PC-3 (cell line): ENCODE results near the gene PTPRS. TPM values are rescaled to one million over a fixed set of nuclear protein-coding genes. Genes with fewer than 3 reads are reported as not detected.
A peak's percentile ranks its signal among the peaks of the same experiment; 100 is the strongest.

Experiments used
- ATAC-seq: fragments of 200-7000 bp; cut with Tn5 transposase; 2 replicates; pipeline ENCODE4 v1.9.1; 2020; ENCODE audit warnings: mild to moderate bottlenecking, moderate library complexity
- BruUV-seq: library from RNA; stranded (reverse); fragments of 400-500 nt; replicated peaks from 2 replicates; lab custom pipeline; 2021; lab: Mats Ljungman, UMichigan
- CTCF ChIA-PET: fragments of 300-600 bp; sonication (Branson Sonifier 250); formaldehyde crosslinking; loops from one replicate; lab custom pipeline; 2022; ENCODE audit warnings: antibody characterized with exemption; lab: Charles Lee
- POLR2A ChIA-PET: fragments of 300-600 bp; sonication (Branson Sonifier 250); formaldehyde crosslinking; loops from one replicate; lab custom pipeline; 2022; ENCODE audit warnings: antibody characterized with exemption; ENCODE audit not compliant: unreplicated experiment; lab: Charles Lee
- DNase-seq: peaks from one replicate; pipeline ENCODE4 v3.0.0-alpha.2; 2015
- H2AFZ ChIP-seq: fragments of 300-600 bp; sonication (generic); 2 replicates; pipeline ENCODE4 v1.6.0; 2016; ENCODE audit warnings: antibody characterized with exemption, low read length
- H3F3A ChIP-seq: fragments of 300-600 bp; sonication (generic); one replicate; pipeline ENCODE4 v1.6.0; 2017; ENCODE audit warnings: antibody characterized with exemption, low read length, control low read depth, mild to moderate bottlenecking; ENCODE audit not compliant: unreplicated experiment
- H3K27ac ChIP-seq: fragments of 300-600 bp; sonication (generic); 2 replicates; pipeline ENCODE4 v1.5.1; 2016; ENCODE audit warnings: mild to moderate bottlenecking, low read length
- H3K27me3 ChIP-seq: fragments of 300-600 bp; sonication (generic); 2 replicates; pipeline ENCODE4 v1.6.1; 2016; ENCODE audit warnings: low read length, mixed read lengths
- H3K36me3 ChIP-seq: fragments of 300-600 bp; sonication (generic); 2 replicates; pipeline ENCODE4 v1.6.1; 2016; ENCODE audit warnings: low read depth, mixed run types, low read length, mixed read lengths
- H3K4me1 ChIP-seq: fragments of 300-600 bp; sonication (generic); 2 replicates; pipeline ENCODE4 v1.5.1; 2016; ENCODE audit warnings: low read length; ENCODE audit not compliant: insufficient read depth
- H3K4me2 ChIP-seq: fragments of 300-600 bp; sonication (generic); 2 replicates; pipeline ENCODE4 v1.6.0; 2016; ENCODE audit warnings: low read length
- H3K4me3 ChIP-seq: fragments of 300-600 bp; sonication (generic); 2 replicates; pipeline ENCODE4 v1.5.1; 2016; ENCODE audit warnings: mild to moderate bottlenecking, low read length, mixed read lengths
- H3K79me2 ChIP-seq: fragments of 300-600 bp; sonication (generic); 2 replicates; pipeline ENCODE4 v1.6.1; 2017; ENCODE audit warnings: low read length, mixed read lengths
- H3K9ac ChIP-seq: fragments of 300-600 bp; sonication (generic); 2 replicates; pipeline ENCODE4 v1.6.0; 2016; ENCODE audit warnings: mild to moderate bottlenecking, low read length
- H3K9me2 ChIP-seq: fragments of 300-600 bp; sonication (generic); replicated peaks from 2 replicates; pipeline ENCODE4 v1.6.1; 2016; ENCODE audit warnings: mixed run types, low read length, mixed read lengths
- H3K9me3 ChIP-seq: fragments of 300-600 bp; sonication (generic); 2 replicates; pipeline ENCODE4 v1.6.1; 2016; ENCODE audit warnings: low read length, mixed read lengths
- H4K20me1 ChIP-seq: fragments of 300-600 bp; sonication (generic); 2 replicates; pipeline ENCODE4 v1.6.1; 2016; ENCODE audit warnings: low read length, mixed read lengths
- CTCF ChIP-seq: fragments of 300-600 bp; sonication (generic); conservative IDR thresholded peaks from 2 replicates; pipeline ENCODE4 v1.5.1; 2017; ENCODE audit warnings: antibody characterized with exemption, low read depth, mild to moderate bottlenecking, low read length
- EZH2 ChIP-seq: fragments of 300-600 bp; sonication (generic); IDR thresholded peaks from one replicate; pipeline ENCODE4 v1.6.1; 2017; ENCODE audit warnings: antibody characterized with exemption, mild to moderate bottlenecking, low read length; ENCODE audit not compliant: unreplicated experiment
- EZH2phosphoT487 ChIP-seq: fragments of 300-600 bp; sonication (generic); IDR thresholded peaks from 2 replicates; pipeline ENCODE4 v1.6.1; 2018; ENCODE audit warnings: mild to moderate bottlenecking, antibody characterized with exemption, low read length, borderline replicate concordance
- intact Hi-C: fragments of 100-400 bp; cut with micrococcal nuclease; formaldehyde crosslinking; loops from 2 replicates; pipeline ENCODE4 v1.9.0; 2023
- total RNA-seq: library from RNA; depleted of rRNA; stranded (reverse); fragments of >200 nt; gene quantifications from 2 replicates; pipeline ENCODE4 v1.2.3, GENCODE V29; 2014

The PTPRS gene
- total RNA-seq, 1 experiment from 2014 or later: 106 TPM

- CTCF ChIA-PET: no interaction called here
- no TSS peak for BruUV-seq
Measured at GRCh38 chr19:5299137-5299536, 41.5 kb downstream of the PTPRS start.

GRCh38 chr19:5298471-5298901 lies 42.1 kb downstream of the PTPRS start:
- Histone ChIP-seq H3K27me3 (no peaks in the 10 kb centered on the region), H3K27ac (no peak overlapping the region), H4K20me1 (no peaks in the 10 kb centered on the region), H3K9me2 (no peaks in the 10 kb centered on the region), H2AFZ (no peak overlapping the region), H3K4me2 (peak overlapping the region; percentile 26; the same call in 1 of the 2 replicates), H3K4me1 (peaks cover 11% of the 10 kb centered on the region), H3K9me3 (no peaks in the 10 kb centered on the region), H3F3A (no peaks in the 10 kb centered on the region), H3K4me3 (no peak overlapping the region), H3K36me3 (no peaks in the 10 kb centered on the region), H3K9ac (no peak overlapping the region), H3K79me2 (no peaks in the 10 kb centered on the region)
- TF ChIP-seq EZH2 (no peak), EZH2phosphoT487 (peak; percentile 88)
- CTCF ChIA-PET: no interaction called here
- POLR2A ChIA-PET: no interaction called here
- BruUV-seq: no TSS peak
- intact Hi-C loops: no loop called here
- peak; percentile 49 for ATAC-seq
- peak; percentile 94 for DNase-seq

More at GRCh38 chr19:5299137-5299536, 41.5 kb downstream of the PTPRS start:
- Histone ChIP-seq H2AFZ (no peak overlapping the region), H3K9me2 (no peaks in the 10 kb centered on the region), H3K36me3 (no peaks in the 10 kb centered on the region), H3K27me3 (no peaks in the 10 kb centered on the region), H3K27ac (no peak overlapping the region), H3K4me3 (no peak overlapping the region), H3K79me2 (no peaks in the 10 kb centered on the region), H3K4me1 (peaks cover 9% of the 10 kb centered on the region), H3K9ac (no peak overlapping the region), H3F3A (no peaks in the 10 kb centered on the region), H3K9me3 (no peaks in the 10 kb centered on the region), H4K20me1 (no peaks in the 10 kb centered on the region), H3K4me2 (no peak overlapping the region)
- TF ChIP-seq EZH2phosphoT487 (no peak), EZH2 (no peak), CTCF (no peak)
- POLR2A ChIA-PET: no interaction called here
- no peak for DNase-seq
- no peak for ATAC-seq
- intact Hi-C loops: no loop called here

DNA sequence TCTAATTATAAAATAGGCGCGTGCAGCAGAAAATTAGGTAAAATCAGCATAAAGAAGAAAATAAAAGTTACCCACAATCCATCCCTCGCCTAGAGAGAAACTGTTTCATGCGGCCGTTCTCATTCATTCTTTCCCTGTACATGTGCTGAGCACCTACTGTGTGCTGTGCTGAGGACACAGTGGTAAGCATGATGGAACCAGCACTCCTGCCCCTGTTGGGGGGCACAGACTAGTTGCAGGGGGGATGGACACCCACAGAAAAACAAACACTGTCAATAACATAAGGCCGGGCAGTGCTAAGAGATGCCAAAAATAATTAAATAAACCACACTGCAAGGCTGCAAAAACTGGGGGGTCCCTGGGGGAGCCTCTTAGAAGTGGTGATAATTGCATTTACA lies 43.3 kb downstream of the PTPRS start:
- intact Hi-C loops: no loop called here
- no peaks in the 10 kb centered on the region for H3K36me3 ChIP-seq
- H3K4me1 ChIP-seq: peaks cover 16% of the 10 kb centered on the region
- POLR2A ChIA-PET: no interaction called here
- 0 out of 2 replicates have a peak, but pooled peaks cover 2% of the 10 kb centered on the region for H4K20me1 ChIP-seq
- H3F3A ChIP-seq: no peaks in the 10 kb centered on the region
- no peaks in the 10 kb centered on the region for H3K27me3 ChIP-seq
- H3K4me2 ChIP-seq: no peak overlapping the region
- no peaks in the 10 kb centered on the region for H3K9me3 ChIP-seq
- DNase-seq (no peak), ATAC-seq (no peak)
- no peak overlapping the region for H3K4me3 ChIP-seq
- BruUV-seq: no TSS peak
- no peaks in the 10 kb centered on the region for H3K9me2 ChIP-seq
- no peak for TF ChIP-seq EZH2
- no peak for TF ChIP-seq CTCF
- no peak for TF ChIP-seq EZH2phosphoT487
- H3K79me2 ChIP-seq: peaks cover 3% of the 10 kb centered on the region
- H3K9ac ChIP-seq: no peak overlapping the region
- H3K27ac ChIP-seq: no peak overlapping the region
- CTCF ChIA-PET: no interaction called here
- no peak overlapping the region for H2AFZ ChIP-seq
